WERI-Rb-1 (cell line): ENCODE results near the gene NLGN1.

ENCODE experiments used
- DNase-seq: peaks from one replicate; pipeline ENCODE4 v3.0.0-alpha.2; 2020
- H3K27ac ChIP-seq: fragments of 250-450 bp; sonication (Bioruptor Pico); 2 replicates; pipeline ENCODE4 v1.5.1; 2020; ENCODE audit warnings: mild to moderate bottlenecking, moderate library complexity
- H3K27me3 ChIP-seq: fragments of 250-450 bp; sonication (Bioruptor Pico); 2 replicates; pipeline ENCODE4 v1.5.1; 2021; ENCODE audit warnings: mild to moderate bottlenecking, low read depth, moderate library complexity; ENCODE audit not compliant: insufficient read depth, severe bottlenecking
- H3K36me3 ChIP-seq: fragments of 250-450 bp; sonication (Bioruptor Pico); 2 replicates; pipeline ENCODE4 v1.5.1; 2020; ENCODE audit warnings: mild to moderate bottlenecking, moderate library complexity
- H3K4me3 ChIP-seq: 2 replicates; pipeline ENCODE4 v1.5.1; 2011; ENCODE audit warnings: low read depth, mild to moderate bottlenecking, control low read depth, low read length
- H3K9me3 ChIP-seq: fragments of 250-450 bp; sonication (Bioruptor Pico); 2 replicates; pipeline ENCODE4 v1.5.1; 2021; ENCODE audit warnings: mild to moderate bottlenecking, moderate library complexity; ENCODE audit not compliant: severe bottlenecking
- CTCF ChIP-seq: IDR thresholded peaks from 2 replicates; pipeline ENCODE4 v1.5.1; 2011; ENCODE audit warnings: low read depth, mild to moderate bottlenecking, control low read depth, inconsistent platforms, low read length

The NLGN1 gene

GRCh38 chr3:173936316-173936715 lies 538.8 kb downstream of the NLGN1 start:
- no peak overlapping the region for H3K4me3 ChIP-seq
- no peaks in the 10 kb centered on the region for H3K36me3 ChIP-seq
- H3K27ac ChIP-seq = no peak overlapping the region
- H3K27me3 ChIP-seq = no peaks in the 10 kb centered on the region
- no peak for TF ChIP-seq CTCF
- DNase-seq = no peak
- no peaks in the 10 kb centered on the region for H3K9me3 ChIP-seq

- no peaks in the 10 kb centered on the region for H3K9me3 ChIP-seq
- no peak for TF ChIP-seq CTCF
- H3K27ac ChIP-seq = no peak overlapping the region
- H3K27me3 ChIP-seq = no peaks in the 10 kb centered on the region
- no peak overlapping the region for H3K4me3 ChIP-seq
- H3K36me3 ChIP-seq = no peaks in the 10 kb centered on the region
- no peak for DNase-seq
Measured at GRCh38 chr3:173938159-173938558, 540.6 kb downstream of the NLGN1 start.

GRCh38 chr3:173938616-173939015 lies 541.1 kb downstream of the NLGN1 start:
- no peak overlapping the region for H3K4me3 ChIP-seq
- H3K27me3 ChIP-seq = no peaks in the 10 kb centered on the region
- no peak overlapping the region for H3K27ac ChIP-seq
- no peaks in the 10 kb centered on the region for H3K36me3 ChIP-seq
- DNase-seq = no peak
- no peaks in the 10 kb centered on the region for H3K9me3 ChIP-seq
- no peak for TF ChIP-seq CTCF

- Histone ChIP-seq H3K36me3 (no peaks in the 10 kb centered on the region), H3K9me3 (no peaks in the 10 kb centered on the region), H3K27me3 (no peaks in the 10 kb centered on the region), H3K4me3 (no peak overlapping the region), H3K27ac (no peak overlapping the region)
- no peak for TF ChIP-seq CTCF
- DNase-seq = no peak
Measured at GRCh38 chr3:173939331-173939730, 541.8 kb downstream of the NLGN1 start.

GRCh38 chr3:173943264-173943663 lies 545.7 kb downstream of the NLGN1 start:
- TF ChIP-seq CTCF = no peak
- no peak for DNase-seq
- Histone ChIP-seq H3K27me3 (no peaks in the 10 kb centered on the region), H3K36me3 (no peaks in the 10 kb centered on the region), H3K9me3 (no peaks in the 10 kb centered on the region), H3K4me3 (no peak overlapping the region), H3K27ac (no peak overlapping the region)

GRCh38 chr3:173945170-173945569 lies 547.6 kb downstream of the NLGN1 start:
- Histone ChIP-seq H3K27me3 (no peaks in the 10 kb centered on the region), H3K4me3 (no peak overlapping the region), H3K36me3 (no peaks in the 10 kb centered on the region), H3K9me3 (no peaks in the 10 kb centered on the region), H3K27ac (no peak overlapping the region)
- DNase-seq = no peak
- TF ChIP-seq CTCF = no peak
